ENCODE results near the gene SYNE1.
"Not testable (repeated sequence)": the region's sequence is repeated elsewhere in the genome, so short reads cannot be mapped to it uniquely, and the experiment has no call there.

The SYNE1 gene

GRCh38 chr6:152651986-152652385, 14.8 kb upstream of the SYNE1 start:
- no peaks in the 10 kb centered on the region for H3K9me3 ChIP-seq (ENCODE audit: control insufficient read depth, insufficient read depth, low read length)
- no peaks in the 10 kb centered on the region for H3K36me3 ChIP-seq (ENCODE audit: control insufficient read depth, insufficient read depth, low read length)
- H3K9ac ChIP-seq (ENCODE audit: low read depth, low read length), result no peak overlapping the region
- H3K4me1 ChIP-seq (ENCODE audit: control insufficient read depth, insufficient read depth, low read length), result no peaks in the 10 kb centered on the region
- H3K27ac ChIP-seq (ENCODE audit: low read depth, low read length), result no peak overlapping the region
- H3K27me3 ChIP-seq (ENCODE audit: control insufficient read depth, insufficient read depth, low read length), result no peaks in the 10 kb centered on the region
- no peak overlapping the region for H3K4me3 ChIP-seq (ENCODE audit: low read depth, low read length)

DNA sequence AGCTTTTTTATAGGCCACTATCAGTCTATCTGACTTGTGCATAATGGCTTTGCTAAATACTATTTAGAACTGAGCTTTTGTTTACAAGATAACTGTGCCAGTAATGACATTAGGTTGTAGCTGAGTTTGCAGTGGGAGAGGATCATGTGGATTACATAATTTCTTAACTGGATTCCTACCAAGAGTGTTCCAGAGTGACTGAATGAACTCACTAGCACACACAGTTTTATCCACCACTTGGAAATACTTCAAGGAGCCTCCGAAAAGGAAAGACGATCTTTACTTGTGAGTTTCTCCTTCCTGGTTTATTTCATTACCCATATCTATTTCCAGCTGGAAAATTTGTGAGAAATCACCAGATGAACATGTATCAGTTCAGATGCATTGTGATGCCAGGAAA, 10.9 kb upstream of the SYNE1 start:
- Histone ChIP-seq H3K9me3 (ENCODE audit: control insufficient read depth, insufficient read depth, low read length) (no peaks in the 10 kb centered on the region), H3K4me3 (ENCODE audit: low read depth, low read length) (no peak overlapping the region), H3K27ac (ENCODE audit: low read depth, low read length) (no peak overlapping the region), H3K27me3 (ENCODE audit: control insufficient read depth, insufficient read depth, low read length) (no peaks in the 10 kb centered on the region), H3K36me3 (ENCODE audit: control insufficient read depth, insufficient read depth, low read length) (no peaks in the 10 kb centered on the region), H3K4me1 (ENCODE audit: control insufficient read depth, insufficient read depth, low read length) (no peaks in the 10 kb centered on the region), H3K9ac (ENCODE audit: low read depth, low read length) (no peak overlapping the region)

- not testable (repeated sequence) for H3K27me3 ChIP-seq (ENCODE audit: control insufficient read depth, insufficient read depth, low read length); H3K36me3 ChIP-seq (ENCODE audit: control insufficient read depth, insufficient read depth, low read length); H3K9me3 ChIP-seq (ENCODE audit: control insufficient read depth, insufficient read depth, low read length); H3K4me3 ChIP-seq (ENCODE audit: low read depth, low read length); H3K4me1 ChIP-seq (ENCODE audit: control insufficient read depth, insufficient read depth, low read length); H3K9ac ChIP-seq (ENCODE audit: low read depth, low read length); H3K27ac ChIP-seq (ENCODE audit: low read depth, low read length)
Measured at GRCh38 chr6:152646732-152647131, 9.6 kb upstream of the SYNE1 start.

- H3K9ac ChIP-seq (ENCODE audit: low read depth, low read length), result no peak overlapping the region
- no peaks in the 10 kb centered on the region for H3K36me3 ChIP-seq (ENCODE audit: control insufficient read depth, insufficient read depth, low read length)
- peaks cover 17% of the 10 kb centered on the region for H3K27me3 ChIP-seq (ENCODE audit: control insufficient read depth, insufficient read depth, low read length)
Measured at GRCh38 chr6:152642578-152643375, 5.6 kb upstream of the SYNE1 start.

GRCh38 chr6:152636609-152637295, 410 bp downstream of the SYNE1 start:
- H3K9ac ChIP-seq (ENCODE audit: low read depth, low read length), result no peak overlapping the region
- H3K4me1 ChIP-seq (ENCODE audit: control insufficient read depth, insufficient read depth, low read length), result peaks cover 7% of the 10 kb centered on the region
- H3K4me3 ChIP-seq (ENCODE audit: low read depth, low read length), result peak overlapping the region; percentile 75
- H3K9me3 ChIP-seq (ENCODE audit: control insufficient read depth, insufficient read depth, low read length), result no peaks in the 10 kb centered on the region
- H3K36me3 ChIP-seq (ENCODE audit: control insufficient read depth, insufficient read depth, low read length), result no peaks in the 10 kb centered on the region
- no peak overlapping the region for H3K27ac ChIP-seq (ENCODE audit: low read depth, low read length)
- H3K27me3 ChIP-seq (ENCODE audit: control insufficient read depth, insufficient read depth, low read length), result peaks cover 52% of the 10 kb centered on the region

More at GRCh38 chr6:152642578-152643375, 5.6 kb upstream of the SYNE1 start:
- Histone ChIP-seq H3K27ac (ENCODE audit: low read depth, low read length) (no peak overlapping the region), H3K9me3 (ENCODE audit: control insufficient read depth, insufficient read depth, low read length) (no peaks in the 10 kb centered on the region), H3K4me1 (ENCODE audit: control insufficient read depth, insufficient read depth, low read length) (no peaks in the 10 kb centered on the region), H3K4me3 (ENCODE audit: low read depth, low read length) (no peak overlapping the region)

GRCh38 chr6:152636021-152636608, 1.0 kb downstream of the SYNE1 start:
- H3K27ac ChIP-seq (ENCODE audit: low read depth, low read length), result no peak overlapping the region
- peaks cover 7% of the 10 kb centered on the region for H3K4me1 ChIP-seq (ENCODE audit: control insufficient read depth, insufficient read depth, low read length)
- H3K4me3 ChIP-seq (ENCODE audit: low read depth, low read length), result peak overlapping the region; percentile 75
- H3K36me3 ChIP-seq (ENCODE audit: control insufficient read depth, insufficient read depth, low read length), result no peaks in the 10 kb centered on the region
- no peak overlapping the region for H3K9ac ChIP-seq (ENCODE audit: low read depth, low read length)
- no peaks in the 10 kb centered on the region for H3K9me3 ChIP-seq (ENCODE audit: control insufficient read depth, insufficient read depth, low read length)
- H3K27me3 ChIP-seq (ENCODE audit: control insufficient read depth, insufficient read depth, low read length), result peaks cover 52% of the 10 kb centered on the region

GRCh38 chr6:152634773-152635172, 2.4 kb downstream of the SYNE1 start:
- Histone ChIP-seq H3K36me3 (ENCODE audit: control insufficient read depth, insufficient read depth, low read length) (no peaks in the 10 kb centered on the region), H3K9me3 (ENCODE audit: control insufficient read depth, insufficient read depth, low read length) (no peaks in the 10 kb centered on the region), H3K4me3 (ENCODE audit: low read depth, low read length) (no peak overlapping the region), H3K27me3 (ENCODE audit: control insufficient read depth, insufficient read depth, low read length) (peaks cover 50% of the 10 kb centered on the region), H3K4me1 (ENCODE audit: control insufficient read depth, insufficient read depth, low read length) (peaks cover 7% of the 10 kb centered on the region), H3K27ac (ENCODE audit: low read depth, low read length) (no peak overlapping the region), H3K9ac (ENCODE audit: low read depth, low read length) (no peak overlapping the region)

DNA sequence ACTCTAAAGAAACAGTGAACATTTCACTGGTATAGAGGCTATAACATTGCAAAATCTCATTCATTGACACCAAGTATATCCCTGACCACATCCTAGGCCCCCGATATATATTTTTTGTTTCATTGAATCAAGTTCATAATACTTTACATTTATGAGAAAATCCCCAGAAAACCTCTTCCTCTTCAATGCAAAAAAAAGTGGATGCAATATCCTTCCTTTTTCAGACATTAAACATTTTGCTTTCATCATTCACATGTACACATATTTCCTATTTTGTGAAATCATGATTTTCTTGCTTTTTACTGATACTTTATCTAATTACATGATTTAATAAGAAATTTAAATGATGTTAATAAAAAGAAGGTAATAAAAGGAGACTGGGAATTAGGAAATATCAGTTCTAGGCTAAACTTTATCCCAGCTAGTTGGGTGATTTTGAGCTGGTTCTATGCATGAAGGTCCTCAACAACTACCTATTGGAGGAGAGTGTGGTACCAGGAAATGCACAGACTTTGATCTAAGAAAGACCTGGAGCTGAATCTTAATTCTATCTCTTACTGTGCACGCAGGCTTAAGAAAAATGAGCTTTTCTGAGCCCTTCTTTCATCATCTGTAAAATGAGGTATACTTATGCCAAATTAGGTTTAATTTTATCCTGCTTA, 4.9 kb downstream of the SYNE1 start:
- Histone ChIP-seq H3K4me3 (ENCODE audit: low read depth, low read length) (no peak overlapping the region), H3K9ac (ENCODE audit: low read depth, low read length) (no peak overlapping the region), H3K27me3 (ENCODE audit: control insufficient read depth, insufficient read depth, low read length) (peaks cover 30% of the 10 kb centered on the region), H3K9me3 (ENCODE audit: control insufficient read depth, insufficient read depth, low read length) (no peaks in the 10 kb centered on the region), H3K36me3 (ENCODE audit: control insufficient read depth, insufficient read depth, low read length) (no peaks in the 10 kb centered on the region), H3K4me1 (ENCODE audit: control insufficient read depth, insufficient read depth, low read length) (peaks cover 3% of the 10 kb centered on the region; the same call in 1 of the 2 replicates), H3K27ac (ENCODE audit: low read depth, low read length) (no peak overlapping the region)

GRCh38 chr6:152631376-152631775, 5.8 kb downstream of the SYNE1 start:
- H3K9me3 ChIP-seq (ENCODE audit: control insufficient read depth, insufficient read depth, low read length), result no peaks in the 10 kb centered on the region
- peaks cover 3% of the 10 kb centered on the region; the same call in 1 of the 2 replicates for H3K4me1 ChIP-seq (ENCODE audit: control insufficient read depth, insufficient read depth, low read length)
- H3K9ac ChIP-seq (ENCODE audit: low read depth, low read length), result no peak overlapping the region
- H3K27ac ChIP-seq (ENCODE audit: low read depth, low read length), result no peak overlapping the region
- no peaks in the 10 kb centered on the region for H3K36me3 ChIP-seq (ENCODE audit: control insufficient read depth, insufficient read depth, low read length)
- peaks cover 21% of the 10 kb centered on the region for H3K27me3 ChIP-seq (ENCODE audit: control insufficient read depth, insufficient read depth, low read length)
- no peak overlapping the region for H3K4me3 ChIP-seq (ENCODE audit: low read depth, low read length)

- Histone ChIP-seq H3K36me3 (ENCODE audit: control insufficient read depth, insufficient read depth, low read length) (no peaks in the 10 kb centered on the region), H3K4me3 (ENCODE audit: low read depth, low read length) (no peak overlapping the region), H3K9me3 (ENCODE audit: control insufficient read depth, insufficient read depth, low read length) (no peaks in the 10 kb centered on the region), H3K27me3 (ENCODE audit: control insufficient read depth, insufficient read depth, low read length) (peaks cover 16% of the 10 kb centered on the region), H3K4me1 (ENCODE audit: control insufficient read depth, insufficient read depth, low read length) (peaks cover 2% of the 10 kb centered on the region; the same call in 1 of the 2 replicates), H3K27ac (ENCODE audit: low read depth, low read length) (no peak overlapping the region), H3K9ac (ENCODE audit: low read depth, low read length) (no peak overlapping the region)
Measured at GRCh38 chr6:152630832-152631231, 6.3 kb downstream of the SYNE1 start.
